ENCODE data around the gene PIP5KL1.

The PIP5KL1 gene

GRCh38 chr9:127941961-127942215 is 11.3 kb upstream of the PIP5KL1 start:
- no peak for TF ChIP-seq CTCF (IDR thresholded peaks at IDR 0.05; ENCODE audit: borderline replicate concordance, insufficient read depth, low read depth, low read length)
- no peak overlapping the region for H3K4me3 ChIP-seq (ENCODE audit: low read depth, low read length)

GRCh38 chr9:127941062-127941960 is 10.7 kb upstream of the PIP5KL1 start:
- TF ChIP-seq CTCF (IDR thresholded peaks at IDR 0.05; ENCODE audit: borderline replicate concordance, insufficient read depth, low read depth, low read length): no peak
- H3K4me3 ChIP-seq (ENCODE audit: low read depth, low read length): no peak overlapping the region

- no peak for TF ChIP-seq CTCF (IDR thresholded peaks at IDR 0.05; ENCODE audit: borderline replicate concordance, insufficient read depth, low read depth, low read length)
- H3K4me3 ChIP-seq (ENCODE audit: low read depth, low read length): no peak overlapping the region
These were observed 10.0 kb upstream of the PIP5KL1 start for GRCh38 chr9:127940593-127940992.

GRCh38 chr9:127938298-127938690 is 7.7 kb upstream of the PIP5KL1 start:
- H3K4me3 ChIP-seq (ENCODE audit: low read depth, low read length): no peak overlapping the region
- TF ChIP-seq CTCF (IDR thresholded peaks at IDR 0.05; ENCODE audit: borderline replicate concordance, insufficient read depth, low read depth, low read length): no peak

GRCh38 chr9:127937388-127938297 is 7.1 kb upstream of the PIP5KL1 start, which contains the start of gene DPM2:
TSS of gene DPM2 (minus strand) at chr9:127937854. CDS start at chr9:127937820, 34 bp downstream.
- TF ChIP-seq CTCF (IDR thresholded peaks at IDR 0.05; ENCODE audit: borderline replicate concordance, insufficient read depth, low read depth, low read length): no peak

GRCh38 chr9:127937056-127937387 is 6.4 kb upstream of the PIP5KL1 start:
- H3K4me3 ChIP-seq (ENCODE audit: low read depth, low read length): peak overlapping the region; percentile 85
- TF ChIP-seq CTCF (IDR thresholded peaks at IDR 0.05; ENCODE audit: borderline replicate concordance, insufficient read depth, low read depth, low read length): no peak

More at GRCh38 chr9:127937388-127938297, 7.1 kb upstream of the PIP5KL1 start, which contains the start of gene DPM2:
- peak within 1 kb of the TSS; percentile 85 for H3K4me3 ChIP-seq (ENCODE audit: low read depth, low read length)

All from GM12875 (cell line).